Body of pancreas (tissue), 4 donors: ENCODE results near the gene MSI2. TPM values are rescaled to one million over a fixed set of nuclear protein-coding genes. Genes with fewer than 3 reads are reported as not detected.

Experiments used
- ATAC-seq: fragments of 150-250 bp; one replicate; pipeline ENCODE4 v1.9.1; 2016
- DNase-seq, 4 donors: peaks; one replicate each; pipeline ENCODE4 v3.0.0-alpha.2; 2019
- H3K27ac ChIP-seq, 4 donors: fragments of 200-600 bp; sonication (generic); 1 replicate in 3 of 4; 2 replicates in 1 of 4; pipeline versions ENCODE4 v1.5.1 to v1.6.1; 2016 to 2019; ENCODE audit warnings: mild to moderate bottlenecking in 1 of 4, mixed read lengths in 1 of 4, moderate library complexity in 1 of 4
- H3K27me3 ChIP-seq, 2 donors: fragments of 200-600 bp; sonication (generic); one replicate each; pipeline ENCODE4 v1.6.0; 2016; ENCODE audit warnings: mild to moderate bottlenecking in 1 of 2
- H3K36me3 ChIP-seq, 2 donors: fragments of 200-600 bp; sonication (generic); replicated peaks in 1 of 2; 2 replicates each; pipeline ENCODE4 v1.5.1; 2016; ENCODE audit warnings: low read depth in 2 of 2; ENCODE audit not compliant: insufficient read depth in 1 of 2
- H3K4me1 ChIP-seq: fragments of 200-600 bp; sonication (generic); one replicate; pipeline ENCODE4 v1.6.0; 2016
- H3K4me3 ChIP-seq, 2 donors: fragments of 200-600 bp; sonication (generic); 1 replicate in 1 of 2; 2 replicates in 1 of 2; pipeline ENCODE4 v1.5.1; 2016 to 2019
- H3K9me3 ChIP-seq, 3 donors: fragments of 200-600 bp; sonication (generic); 1 replicate in 2 of 3; 2 replicates in 1 of 3; pipeline ENCODE4 v1.5.1; 2016
- POLR2A ChIP-seq, 3 donors: fragments of 450-650 bp; IDR thresholded peaks; one replicate each; pipeline ENCODE4 v1.6.1; 2016; ENCODE audit warnings: antibody characterized with exemption in 3 of 3, mild to moderate bottlenecking in 2 of 3
- WGBS, 2 donors: methylation state at CpG; one replicate each; pipeline ENCODE4 v1.1.5; 2017; 5-methylcytosine and 5-hydroxymethylcytosine counted together
- intact Hi-C: fragments of 100-400 bp; cut with DNase I; formaldehyde crosslinking; loops from one replicate; pipeline ENCODE4 v1.15.1; 2023
- total RNA-seq, 2 donors: library from RNA; depleted of rRNA; stranded (reverse); fragments of >200 nt; gene quantifications; one replicate each; pipeline ENCODE4 v1.1.0, GENCODE V29; 2016
- TF ChIP-seq, protein P1 (sequence below), 7 experiments: fragments of 450-650 bp in 4 of 7; fragments of 200-600 bp in 3 of 7; sonication (generic) in 3 of 7; IDR thresholded peaks; one replicate each; pipeline ENCODE4 v1.5.1; 2016 to 2019; ENCODE audit warnings: antibody characterized with exemption in 7 of 7

MSI2 gene
- total RNA-seq, 2 donors from 2014 or later, result 21.1 to 28.5 TPM

DNA sequence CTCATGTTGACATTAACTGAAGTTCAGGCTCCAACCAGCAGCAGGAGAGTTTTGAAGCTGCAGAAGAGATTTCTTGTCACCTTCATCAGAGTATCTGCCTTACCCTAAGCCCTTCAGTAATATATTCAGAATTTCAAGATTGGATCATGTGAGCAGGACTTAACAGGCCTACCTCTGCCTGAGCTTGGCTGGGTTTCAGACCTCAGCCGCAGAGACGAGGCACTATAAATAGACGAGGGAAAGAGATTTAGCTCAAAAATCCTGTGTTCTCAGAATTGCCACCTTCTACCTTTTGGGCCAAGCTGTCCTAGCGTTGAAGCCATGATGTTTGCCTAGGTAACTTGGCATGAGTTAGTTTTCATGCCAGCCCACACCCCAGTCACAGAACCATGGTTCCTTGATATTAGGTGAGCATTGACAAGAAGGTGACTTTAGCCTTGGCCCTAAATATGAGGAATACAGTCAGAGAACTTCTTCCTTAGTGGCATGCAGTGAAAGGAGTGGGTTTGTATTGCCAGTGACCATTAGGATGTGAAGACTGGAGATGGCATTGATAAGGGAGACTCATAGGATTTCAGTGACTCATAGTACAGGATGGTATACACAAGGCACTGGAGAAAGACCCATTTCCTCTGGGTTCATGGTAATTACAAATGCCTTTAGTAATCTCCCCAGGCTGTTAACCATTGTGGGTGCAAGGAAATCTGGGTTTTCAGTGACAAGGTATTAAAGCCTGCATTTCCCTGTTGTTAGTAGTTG, 224.3 kb downstream of the MSI2 start:
- no peak for DNase-seq
- Histone ChIP-seq H3K4me3 (no peak overlapping the region), H3K36me3 (no peaks in the 10 kb centered on the region), H3K4me1 (no peaks in the 10 kb centered on the region), H3K9me3 (no peaks in the 10 kb centered on the region), H3K27me3 (no peaks in the 10 kb centered on the region), H3K27ac (no peak overlapping the region)
- WGBS, 2 donors, result 82 to 88% methylated on average over 4 of the region's 4 CpGs
- no peak for TF ChIP-seq POLR2A (IDR thresholded peaks at IDR 0.05)
- TF ChIP-seq, protein P1, sequence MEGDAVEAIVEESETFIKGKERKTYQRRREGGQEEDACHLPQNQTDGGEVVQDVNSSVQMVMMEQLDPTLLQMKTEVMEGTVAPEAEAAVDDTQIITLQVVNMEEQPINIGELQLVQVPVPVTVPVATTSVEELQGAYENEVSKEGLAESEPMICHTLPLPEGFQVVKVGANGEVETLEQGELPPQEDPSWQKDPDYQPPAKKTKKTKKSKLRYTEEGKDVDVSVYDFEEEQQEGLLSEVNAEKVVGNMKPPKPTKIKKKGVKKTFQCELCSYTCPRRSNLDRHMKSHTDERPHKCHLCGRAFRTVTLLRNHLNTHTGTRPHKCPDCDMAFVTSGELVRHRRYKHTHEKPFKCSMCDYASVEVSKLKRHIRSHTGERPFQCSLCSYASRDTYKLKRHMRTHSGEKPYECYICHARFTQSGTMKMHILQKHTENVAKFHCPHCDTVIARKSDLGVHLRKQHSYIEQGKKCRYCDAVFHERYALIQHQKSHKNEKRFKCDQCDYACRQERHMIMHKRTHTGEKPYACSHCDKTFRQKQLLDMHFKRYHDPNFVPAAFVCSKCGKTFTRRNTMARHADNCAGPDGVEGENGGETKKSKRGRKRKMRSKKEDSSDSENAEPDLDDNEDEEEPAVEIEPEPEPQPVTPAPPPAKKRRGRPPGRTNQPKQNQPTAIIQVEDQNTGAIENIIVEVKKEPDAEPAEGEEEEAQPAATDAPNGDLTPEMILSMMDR (IDR thresholded peaks at IDR 0.05), result no peak
- no peak for ATAC-seq
- intact Hi-C loops, result no loop called here

DNA sequence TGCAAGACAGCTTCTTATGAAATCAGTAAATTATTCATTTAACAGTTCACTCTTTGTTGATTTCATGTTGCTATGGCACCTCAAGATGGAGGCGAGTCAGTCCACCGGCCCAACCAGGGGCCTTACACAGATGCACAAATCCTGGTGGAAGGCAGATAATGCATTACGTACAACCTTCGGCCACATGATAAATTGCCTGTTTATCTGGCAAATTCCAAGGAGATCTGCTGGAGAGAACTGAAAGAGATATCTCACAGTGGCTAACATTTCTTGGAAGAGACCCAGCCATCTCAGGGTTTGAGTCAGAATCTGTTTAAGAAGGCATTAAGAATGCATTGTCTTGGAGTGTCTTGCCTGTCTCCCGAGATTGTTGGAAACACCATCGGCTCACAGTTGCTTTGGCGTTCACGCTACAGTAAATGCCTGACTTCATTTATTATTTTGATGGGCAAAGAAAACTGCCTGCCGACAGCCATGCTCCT, 225.6 kb downstream of the MSI2 start:
- ATAC-seq, result no peak
- Histone ChIP-seq H3K27me3 (no peaks in the 10 kb centered on the region), H3K4me1 (no peaks in the 10 kb centered on the region), H3K4me3 (no peak overlapping the region), H3K9me3 (no peaks in the 10 kb centered on the region), H3K27ac (no peak overlapping the region), H3K36me3 (no peaks in the 10 kb centered on the region)
- no peak for DNase-seq
- TF ChIP-seq, protein P1 (IDR thresholded peaks at IDR 0.05), result no peak
- TF ChIP-seq POLR2A (IDR thresholded peaks at IDR 0.05), result no peak
- intact Hi-C loops, result no loop called here
- WGBS, 2 donors, result 86 to 89% methylated on average over 9 of the region's 9 CpGs

DNA sequence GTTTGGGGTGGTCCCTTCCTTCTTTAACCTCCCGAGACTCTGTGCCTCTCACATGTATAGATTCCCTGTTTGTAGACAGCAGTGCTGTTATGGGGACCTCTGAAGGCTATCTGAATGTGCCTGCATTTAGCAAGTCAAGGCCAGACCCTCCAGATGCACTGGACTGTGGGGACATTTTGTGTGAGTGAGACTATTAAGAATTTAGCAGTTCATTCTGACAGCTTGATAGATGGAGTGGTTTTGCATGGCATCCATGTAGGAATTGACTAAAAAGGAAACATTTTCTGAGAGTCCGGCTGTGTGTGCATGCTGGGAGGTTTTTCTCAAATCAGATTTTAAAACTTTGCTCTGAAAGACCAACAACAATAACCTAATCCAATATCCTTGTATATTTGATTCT, 226.3 kb downstream of the MSI2 start:
- Histone ChIP-seq H3K27ac (no peak overlapping the region), H3K4me1 (no peaks in the 10 kb centered on the region), H3K9me3 (no peaks in the 10 kb centered on the region), H3K4me3 (no peak overlapping the region), H3K36me3 (no peaks in the 10 kb centered on the region), H3K27me3 (no peaks in the 10 kb centered on the region)
- ATAC-seq, result no peak
- no peak for DNase-seq
- WGBS, 2 donors, result 86 to 95% methylated on average over 2 of the region's 2 CpGs
- intact Hi-C loops, result no loop called here
- TF ChIP-seq POLR2A (IDR thresholded peaks at IDR 0.05), result no peak
- TF ChIP-seq, protein P1 (IDR thresholded peaks at IDR 0.05), result no peak

DNA sequence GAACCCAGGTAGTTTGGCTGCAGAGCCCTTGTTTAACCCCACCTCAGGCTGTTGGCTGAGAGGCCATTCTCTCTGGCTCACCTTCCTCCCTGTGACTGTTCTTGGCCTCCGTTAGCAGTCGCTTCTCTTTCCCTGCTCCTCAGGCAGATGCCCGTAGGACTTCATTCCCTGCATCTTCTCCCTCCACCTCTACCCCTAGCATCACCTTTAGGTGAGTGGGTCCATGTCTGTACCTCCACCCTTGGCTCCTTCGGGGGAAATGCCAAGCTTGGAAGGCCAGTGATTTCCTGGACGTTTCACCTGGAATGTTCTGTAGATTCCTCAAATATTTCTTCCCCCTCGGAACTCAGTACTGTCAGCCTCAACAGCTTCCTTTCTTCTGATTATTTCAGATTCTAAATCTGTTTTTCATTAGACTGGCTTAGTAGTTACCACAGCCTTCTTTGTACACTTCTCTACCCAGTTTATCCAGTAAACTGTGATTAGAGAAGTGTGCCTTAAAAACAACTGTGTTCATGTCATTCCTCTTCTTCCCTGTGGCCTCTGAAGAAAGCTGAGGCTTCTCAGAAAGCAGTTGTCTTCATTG, 227.9 kb downstream of the MSI2 start:
- 69 to 88% methylated on average over 6 of the region's 6 CpGs for WGBS, 2 donors
- Histone ChIP-seq H3K4me3 (no peak overlapping the region), H3K36me3 (no peaks in the 10 kb centered on the region), H3K9me3 (no peaks in the 10 kb centered on the region), H3K27ac (no peak overlapping the region), H3K4me1 (no peaks in the 10 kb centered on the region), H3K27me3 (no peaks in the 10 kb centered on the region)
- no peak for TF ChIP-seq POLR2A (IDR thresholded peaks at IDR 0.05)
- TF ChIP-seq, protein P1 (IDR thresholded peaks at IDR 0.05), result no peak
- DNase-seq, result no peak
- ATAC-seq, result no peak
- intact Hi-C loops, result no loop called here
